Breast epithelium (tissue), 4 donors: ENCODE measurements around the gene KPNB1. TPM values are rescaled to one million over a fixed set of nuclear protein-coding genes. Genes with fewer than 3 reads are reported as not detected.

Experiments used
- DNase-seq, 2 donors: peaks; one replicate each; pipeline ENCODE4 v3.0.0-alpha.2; 2019; ENCODE audit warnings: low spot score in 2 of 2
- H3K27ac ChIP-seq, 2 donors: fragments of 200-600 bp; sonication (generic) in 1 of 2; one replicate each; pipeline ENCODE4 v1.5.1; 2016 to 2019; ENCODE audit warnings: mild to moderate bottlenecking in 1 of 2
- H3K27me3 ChIP-seq, 2 donors: fragments of 200-600 bp; sonication (generic) in 1 of 2; one replicate each; pipeline versions ENCODE4 v1.5.1 to v1.6.0; 2017 to 2019; ENCODE audit warnings: control low read depth in 1 of 2, mild to moderate bottlenecking in 1 of 2
- H3K36me3 ChIP-seq: fragments of 200-600 bp; one replicate; pipeline ENCODE4 v1.5.1; 2019
- H3K4me1 ChIP-seq, 2 donors: fragments of 200-600 bp; sonication (generic); one replicate each; pipeline ENCODE4 v1.5.1; 2016 to 2019; ENCODE audit warnings: control low read depth in 1 of 2
- H3K4me3 ChIP-seq, 3 donors: fragments of 200-600 bp; sonication (generic); 1 replicate in 2 of 3; 2 replicates in 1 of 3; pipeline ENCODE4 v1.5.1; 2016 to 2019; ENCODE audit warnings: mild to moderate bottlenecking in 3 of 3, moderate library complexity in 2 of 3
- H3K9me3 ChIP-seq, 2 donors: fragments of 200-600 bp; sonication (generic) in 1 of 2; one replicate each; pipeline ENCODE4 v1.5.1; 2016 to 2019; ENCODE audit warnings: control low read depth in 1 of 2
- POLR2A ChIP-seq: fragments of 450-650 bp; IDR thresholded peaks from one replicate; pipeline ENCODE4 v1.6.1; 2016; ENCODE audit warnings: antibody characterized with exemption, mild to moderate bottlenecking, moderate library complexity
- POLR2AphosphoS5 ChIP-seq, 3 donors: sonication (generic); formaldehyde crosslinking; IDR thresholded peaks; one replicate each; pipeline ENCODE4 v1.6.1; 2017; ENCODE audit warnings: antibody characterized with exemption in 3 of 3
- intact Hi-C: fragments of 100-400 bp; cut with DNase I; formaldehyde crosslinking; loops from one replicate; pipeline ENCODE4 v1.15.1; 2023; ENCODE audit warnings: low total_unique reads
- total RNA-seq, 3 donors: library from RNA; depleted of rRNA; stranded (reverse); fragments of >200 nt; gene quantifications; one replicate each; pipeline ENCODE4 v1.1.0, GENCODE V29; 2016
- TF ChIP-seq, protein P1 (sequence below), 3 donors: fragments of 450-650 bp; IDR thresholded peaks; one replicate each; pipeline ENCODE4 v1.5.1; 2016 to 2017; ENCODE audit warnings: antibody characterized with exemption in 3 of 3, mild to moderate bottlenecking in 3 of 3, moderate library complexity in 3 of 3

The KPNB1 gene
- total RNA-seq, 3 donors from 2014 or later, result 148 to 238 (median 189) TPM

- H3K4me3 ChIP-seq, result no peak overlapping the region
- no peak overlapping the region for H3K27ac ChIP-seq
- DNase-seq, result no peak
- intact Hi-C loops, result no loop called here
- H3K27me3 ChIP-seq, result no peaks in the 10 kb centered on the region
- peaks cover 4% of the 10 kb centered on the region for H3K36me3 ChIP-seq
- TF ChIP-seq, protein P1, sequence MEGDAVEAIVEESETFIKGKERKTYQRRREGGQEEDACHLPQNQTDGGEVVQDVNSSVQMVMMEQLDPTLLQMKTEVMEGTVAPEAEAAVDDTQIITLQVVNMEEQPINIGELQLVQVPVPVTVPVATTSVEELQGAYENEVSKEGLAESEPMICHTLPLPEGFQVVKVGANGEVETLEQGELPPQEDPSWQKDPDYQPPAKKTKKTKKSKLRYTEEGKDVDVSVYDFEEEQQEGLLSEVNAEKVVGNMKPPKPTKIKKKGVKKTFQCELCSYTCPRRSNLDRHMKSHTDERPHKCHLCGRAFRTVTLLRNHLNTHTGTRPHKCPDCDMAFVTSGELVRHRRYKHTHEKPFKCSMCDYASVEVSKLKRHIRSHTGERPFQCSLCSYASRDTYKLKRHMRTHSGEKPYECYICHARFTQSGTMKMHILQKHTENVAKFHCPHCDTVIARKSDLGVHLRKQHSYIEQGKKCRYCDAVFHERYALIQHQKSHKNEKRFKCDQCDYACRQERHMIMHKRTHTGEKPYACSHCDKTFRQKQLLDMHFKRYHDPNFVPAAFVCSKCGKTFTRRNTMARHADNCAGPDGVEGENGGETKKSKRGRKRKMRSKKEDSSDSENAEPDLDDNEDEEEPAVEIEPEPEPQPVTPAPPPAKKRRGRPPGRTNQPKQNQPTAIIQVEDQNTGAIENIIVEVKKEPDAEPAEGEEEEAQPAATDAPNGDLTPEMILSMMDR (IDR thresholded peaks at IDR 0.05), result no peak
- TF ChIP-seq POLR2A, result no peak
- TF ChIP-seq POLR2AphosphoS5 (IDR thresholded peaks at IDR 0.05), result no peak
- H3K4me1 ChIP-seq, result no peaks in the 10 kb centered on the region
- no peaks in the 10 kb centered on the region for H3K9me3 ChIP-seq
Observed at GRCh38 chr17:47664624-47664941, 14.9 kb downstream of the KPNB1 start.

GRCh38 chr17:47665655-47666054 is 15.9 kb downstream of the KPNB1 start:
- Histone ChIP-seq H3K9me3 (no peaks in the 10 kb centered on the region), H3K4me3 (no peak overlapping the region), H3K27ac (no peak overlapping the region), H3K36me3 (peaks cover 7% of the 10 kb centered on the region), H3K27me3 (no peaks in the 10 kb centered on the region), H3K4me1 (no peaks in the 10 kb centered on the region)
- no peak for TF ChIP-seq POLR2AphosphoS5 (IDR thresholded peaks at IDR 0.05)
- TF ChIP-seq POLR2A, result no peak
- intact Hi-C loops, result no loop called here
- DNase-seq, result no peak

- intact Hi-C loops, result no loop called here
- Histone ChIP-seq H3K27me3 (no peaks in the 10 kb centered on the region), H3K9me3 (no peaks in the 10 kb centered on the region), H3K4me1 (no peaks in the 10 kb centered on the region), H3K36me3 (peaks cover 7% of the 10 kb centered on the region), H3K27ac (no peak overlapping the region), H3K4me3 (no peak overlapping the region)
- no peak for DNase-seq
- no peak for TF ChIP-seq POLR2AphosphoS5 (IDR thresholded peaks at IDR 0.05)
- TF ChIP-seq, protein P1 (IDR thresholded peaks at IDR 0.05), result no peak
- TF ChIP-seq POLR2A, result no peak
Observed at GRCh38 chr17:47669081-47669480, 19.4 kb downstream of the KPNB1 start.

- Histone ChIP-seq H3K4me1 (no peaks in the 10 kb centered on the region), H3K27me3 (no peaks in the 10 kb centered on the region), H3K27ac (no peak overlapping the region), H3K4me3 (no peak overlapping the region), H3K36me3 (peaks cover 7% of the 10 kb centered on the region), H3K9me3 (no peaks in the 10 kb centered on the region)
- DNase-seq, result no peak
- TF ChIP-seq, protein P1 (IDR thresholded peaks at IDR 0.05), result no peak
- TF ChIP-seq POLR2A (no peak), POLR2AphosphoS5 (IDR thresholded peaks at IDR 0.05) (no peak)
- intact Hi-C loops, result no loop called here
Observed at GRCh38 chr17:47670064-47670463, 20.3 kb downstream of the KPNB1 start.

DNA sequence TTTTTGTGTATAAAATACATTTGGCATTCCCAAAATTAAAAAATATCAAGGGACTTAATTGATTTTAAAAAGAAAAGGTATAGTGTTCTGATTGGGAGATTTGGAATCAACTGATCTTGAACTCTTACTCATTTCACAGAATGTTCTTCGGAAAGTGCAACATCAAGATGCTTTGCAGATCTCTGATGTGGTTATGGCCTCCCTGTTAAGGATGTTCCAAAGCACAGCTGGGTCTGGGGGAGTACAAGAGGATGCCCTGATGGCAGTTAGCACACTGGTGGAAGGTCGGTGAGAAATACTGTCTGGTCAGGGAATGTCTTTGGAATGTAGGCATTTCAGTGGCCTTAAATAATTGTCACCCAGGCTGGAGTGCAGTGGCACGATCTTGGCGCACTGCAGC is 24.8 kb downstream of the KPNB1 start:
- H3K36me3 ChIP-seq, result peaks cover 9% of the 10 kb centered on the region

More for the DNA sequence above, 24.8 kb downstream of the KPNB1 start:
- no peaks in the 10 kb centered on the region for H3K4me1 ChIP-seq
- TF ChIP-seq POLR2A (no peak), POLR2AphosphoS5 (IDR thresholded peaks at IDR 0.05) (no peak)
- TF ChIP-seq, protein P1 (IDR thresholded peaks at IDR 0.05), result no peak
- no peak overlapping the region for H3K4me3 ChIP-seq
- H3K9me3 ChIP-seq, result no peaks in the 10 kb centered on the region
- no peak for DNase-seq
- no peaks in the 10 kb centered on the region for H3K27me3 ChIP-seq
- intact Hi-C loops, result no loop called here
- no peak overlapping the region for H3K27ac ChIP-seq
